ENCODE results near the gene SFT2D1. TPM values are rescaled to one million over a fixed set of nuclear protein-coding genes. Genes with fewer than 3 reads are reported as not detected.

Gene SFT2D1
- total RNA-seq, 1 experiment from 2014 or later: 54.1 TPM

DNA sequence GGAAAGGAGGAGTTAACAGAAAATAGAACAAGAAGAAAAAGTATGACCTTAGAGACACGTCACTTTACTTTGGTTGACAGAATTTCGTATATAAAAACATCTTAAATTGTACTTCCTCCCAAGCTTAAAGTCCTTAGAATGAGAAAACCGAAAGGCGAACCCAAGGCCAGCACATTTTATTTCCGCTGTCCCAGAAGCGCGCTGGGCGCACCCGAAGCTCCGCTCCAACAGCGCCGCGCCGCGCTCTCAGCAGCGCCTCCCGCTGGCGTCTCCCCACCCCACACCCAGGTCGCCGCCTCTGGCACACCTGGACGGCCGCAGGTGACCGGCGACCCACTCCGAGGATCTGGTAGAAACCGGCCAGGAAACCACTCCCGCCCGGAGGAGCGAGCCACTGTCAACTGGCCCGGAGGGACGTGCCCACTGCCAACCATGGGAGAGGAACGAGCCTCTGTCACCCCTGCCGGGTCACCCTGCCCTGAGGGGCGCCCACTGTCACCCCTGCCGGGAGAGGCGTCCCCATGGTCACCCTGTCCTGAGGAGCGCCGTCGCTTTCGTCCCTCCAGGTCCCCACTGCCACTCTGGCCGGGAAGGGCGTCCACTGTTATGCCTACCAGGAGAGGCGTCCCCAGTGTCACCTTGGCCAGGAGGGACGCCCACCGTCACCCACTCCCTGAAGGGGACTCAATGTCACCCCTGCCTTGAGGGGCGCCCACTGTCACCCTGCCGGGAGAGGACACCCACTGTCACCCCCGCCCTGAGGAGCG, 39.6 kb upstream of the SFT2D1 start:
- H3K27ac ChIP-seq (ENCODE audit: low read length): 0 out of 2 replicates have a peak overlapping the region, but pooled peaks have one; percentile 13
- H3K27me3 ChIP-seq (ENCODE audit: control insufficient read depth, insufficient read depth, low read length): no peaks in the 10 kb centered on the region; the same call in 1 of the 2 replicates
- CTCF ChIA-PET: interaction anchor here (0.9 to 1.1 kb wide), 2 partner anchors 39 to 101 kb away, joined by 3 read pairs; no protein-coding TSS in a partner anchor
- ATAC-seq (peak; percentile 59), DNase-seq (ENCODE audit: low read depth, low spot score) (no peak)
- in situ Hi-C loops (cut with HindIII; ENCODE audit: low pct_unique_long_range_greater_than_20kb, low sequenced_read_pairs): no loop called here
- no TSS peak for BruUV-seq (replicated peaks)
- intact Hi-C loops (cut with micrococcal nuclease; ENCODE audit: unreplicated experiment): loop anchor here (5.0 kb wide), 2 partner anchors 40 to 105 kb away; partner anchors contain the start of gene SFT2D1
- H3K4me3 ChIP-seq (ENCODE audit: low read depth in 2 of 2, low read length in 2 of 2): peak overlapping the region; percentile 65 to 93
- no peaks in the 10 kb centered on the region for H3K36me3 ChIP-seq (ENCODE audit: control insufficient read depth, insufficient read depth, low read length)
- TF ChIP-seq SIN3A (IDR thresholded peaks at IDR 0.05; ENCODE audit: borderline replicate concordance, insufficient read depth, low read depth, low read length) (no peak), TCF7L2 (IDR thresholded peaks at IDR 0.05; ENCODE audit: low read depth, low read length) (no peak), POLR2AphosphoS5 (IDR thresholded peaks at IDR 0.05; ENCODE audit: low read depth, low read length) (no peak)
- TF ChIP-seq, protein P1, sequence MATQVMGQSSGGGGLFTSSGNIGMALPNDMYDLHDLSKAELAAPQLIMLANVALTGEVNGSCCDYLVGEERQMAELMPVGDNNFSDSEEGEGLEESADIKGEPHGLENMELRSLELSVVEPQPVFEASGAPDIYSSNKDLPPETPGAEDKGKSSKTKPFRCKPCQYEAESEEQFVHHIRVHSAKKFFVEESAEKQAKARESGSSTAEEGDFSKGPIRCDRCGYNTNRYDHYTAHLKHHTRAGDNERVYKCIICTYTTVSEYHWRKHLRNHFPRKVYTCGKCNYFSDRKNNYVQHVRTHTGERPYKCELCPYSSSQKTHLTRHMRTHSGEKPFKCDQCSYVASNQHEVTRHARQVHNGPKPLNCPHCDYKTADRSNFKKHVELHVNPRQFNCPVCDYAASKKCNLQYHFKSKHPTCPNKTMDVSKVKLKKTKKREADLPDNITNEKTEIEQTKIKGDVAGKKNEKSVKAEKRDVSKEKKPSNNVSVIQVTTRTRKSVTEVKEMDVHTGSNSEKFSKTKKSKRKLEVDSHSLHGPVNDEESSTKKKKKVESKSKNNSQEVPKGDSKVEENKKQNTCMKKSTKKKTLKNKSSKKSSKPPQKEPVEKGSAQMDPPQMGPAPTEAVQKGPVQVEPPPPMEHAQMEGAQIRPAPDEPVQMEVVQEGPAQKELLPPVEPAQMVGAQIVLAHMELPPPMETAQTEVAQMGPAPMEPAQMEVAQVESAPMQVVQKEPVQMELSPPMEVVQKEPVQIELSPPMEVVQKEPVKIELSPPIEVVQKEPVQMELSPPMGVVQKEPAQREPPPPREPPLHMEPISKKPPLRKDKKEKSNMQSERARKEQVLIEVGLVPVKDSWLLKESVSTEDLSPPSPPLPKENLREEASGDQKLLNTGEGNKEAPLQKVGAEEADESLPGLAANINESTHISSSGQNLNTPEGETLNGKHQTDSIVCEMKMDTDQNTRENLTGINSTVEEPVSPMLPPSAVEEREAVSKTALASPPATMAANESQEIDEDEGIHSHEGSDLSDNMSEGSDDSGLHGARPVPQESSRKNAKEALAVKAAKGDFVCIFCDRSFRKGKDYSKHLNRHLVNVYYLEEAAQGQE (IDR thresholded peaks at IDR 0.05; ENCODE audit: insufficient read depth in 1 of 2, low read depth in 2 of 2, low read length in 1 of 2): no peak
- TF ChIP-seq, protein P2, sequence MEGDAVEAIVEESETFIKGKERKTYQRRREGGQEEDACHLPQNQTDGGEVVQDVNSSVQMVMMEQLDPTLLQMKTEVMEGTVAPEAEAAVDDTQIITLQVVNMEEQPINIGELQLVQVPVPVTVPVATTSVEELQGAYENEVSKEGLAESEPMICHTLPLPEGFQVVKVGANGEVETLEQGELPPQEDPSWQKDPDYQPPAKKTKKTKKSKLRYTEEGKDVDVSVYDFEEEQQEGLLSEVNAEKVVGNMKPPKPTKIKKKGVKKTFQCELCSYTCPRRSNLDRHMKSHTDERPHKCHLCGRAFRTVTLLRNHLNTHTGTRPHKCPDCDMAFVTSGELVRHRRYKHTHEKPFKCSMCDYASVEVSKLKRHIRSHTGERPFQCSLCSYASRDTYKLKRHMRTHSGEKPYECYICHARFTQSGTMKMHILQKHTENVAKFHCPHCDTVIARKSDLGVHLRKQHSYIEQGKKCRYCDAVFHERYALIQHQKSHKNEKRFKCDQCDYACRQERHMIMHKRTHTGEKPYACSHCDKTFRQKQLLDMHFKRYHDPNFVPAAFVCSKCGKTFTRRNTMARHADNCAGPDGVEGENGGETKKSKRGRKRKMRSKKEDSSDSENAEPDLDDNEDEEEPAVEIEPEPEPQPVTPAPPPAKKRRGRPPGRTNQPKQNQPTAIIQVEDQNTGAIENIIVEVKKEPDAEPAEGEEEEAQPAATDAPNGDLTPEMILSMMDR (IDR thresholded peaks at IDR 0.05): peak; percentile 89
- H3K4me1 ChIP-seq (ENCODE audit: control insufficient read depth, insufficient read depth, low read length): no peaks in the 10 kb centered on the region
- no peaks in the 10 kb centered on the region for H3K9me3 ChIP-seq (ENCODE audit: control insufficient read depth, insufficient read depth, low read depth, low read length)
- POLR2A ChIA-PET: no interaction called here

DNA sequence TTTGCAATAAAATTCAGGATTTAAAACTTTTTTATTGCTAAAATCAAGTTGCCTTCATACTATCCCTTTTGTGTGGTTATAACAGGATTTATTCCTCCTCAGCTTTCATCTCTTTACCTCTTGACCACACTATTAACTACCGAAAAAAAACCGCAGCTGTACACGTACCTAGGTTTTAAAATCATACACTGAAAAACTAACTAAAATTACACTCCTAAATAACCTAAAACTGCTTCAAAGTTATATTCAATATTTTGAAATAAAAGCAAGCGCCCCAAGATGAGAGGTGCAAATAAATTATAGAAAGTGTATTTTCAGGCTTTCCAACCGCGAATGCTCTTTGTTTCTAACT, 39.0 kb upstream of the SFT2D1 start:
- no peaks in the 10 kb centered on the region for H3K4me1 ChIP-seq (ENCODE audit: control insufficient read depth, insufficient read depth, low read length)
- ATAC-seq (no peak), DNase-seq (ENCODE audit: low read depth, low spot score) (no peak)
- no peaks in the 10 kb centered on the region; the same call in 1 of the 2 replicates for H3K27me3 ChIP-seq (ENCODE audit: control insufficient read depth, insufficient read depth, low read length)
- H3K4me3 ChIP-seq (ENCODE audit: low read depth in 2 of 2, low read length in 2 of 2): peak overlapping the region; percentile 65 to 93
- TF ChIP-seq SIN3A (IDR thresholded peaks at IDR 0.05; ENCODE audit: borderline replicate concordance, insufficient read depth, low read depth, low read length) (no peak), POLR2AphosphoS5 (IDR thresholded peaks at IDR 0.05; ENCODE audit: low read depth, low read length) (no peak), TCF7L2 (IDR thresholded peaks at IDR 0.05; ENCODE audit: low read depth, low read length) (no peak)
- TF ChIP-seq, protein P2 (IDR thresholded peaks at IDR 0.05): no peak
- TF ChIP-seq, protein P1 (IDR thresholded peaks at IDR 0.05; ENCODE audit: insufficient read depth in 1 of 2, low read depth in 2 of 2, low read length in 1 of 2): no peak
- 0 out of 2 replicates have a peak overlapping the region, but pooled peaks have one; percentile 13 for H3K27ac ChIP-seq (ENCODE audit: low read length)
- ChIA-PET CTCF (interaction anchor here (0.9 to 1.1 kb wide), 2 partner anchors 38 to 101 kb away, joined by 3 read pairs; no protein-coding TSS in a partner anchor), POLR2A (no interaction called here)
- no TSS peak for BruUV-seq (replicated peaks)
- in situ Hi-C loops (cut with HindIII; ENCODE audit: low pct_unique_long_range_greater_than_20kb, low sequenced_read_pairs): no loop called here
- H3K9me3 ChIP-seq (ENCODE audit: control insufficient read depth, insufficient read depth, low read depth, low read length): no peaks in the 10 kb centered on the region
- intact Hi-C loops (cut with micrococcal nuclease; ENCODE audit: unreplicated experiment): loop anchor here (5.0 kb wide), 2 partner anchors 39 to 104 kb away; partner anchors contain the start of gene SFT2D1
- H3K36me3 ChIP-seq (ENCODE audit: control insufficient read depth, insufficient read depth, low read length): no peaks in the 10 kb centered on the region

All from Panc1 (cell line).